C4-2B (cell line): Measurements from ENCODE around the gene SNPH.

Experiments used
- H3K27ac ChIP-seq: fragments of 450-650 bp; 2 replicates; pipeline ENCODE4 v1.5.1; 2017
- CTCF ChIP-seq: fragments of 450-650 bp; conservative IDR thresholded peaks from 2 replicates; pipeline ENCODE4 v1.5.1; 2017; ENCODE audit warnings: mild to moderate bottlenecking
- ZFX ChIP-seq: fragments of 450-650 bp; IDR thresholded peaks from 2 replicates; pipeline ENCODE4 v1.6.1; 2017

The SNPH gene

DNA sequence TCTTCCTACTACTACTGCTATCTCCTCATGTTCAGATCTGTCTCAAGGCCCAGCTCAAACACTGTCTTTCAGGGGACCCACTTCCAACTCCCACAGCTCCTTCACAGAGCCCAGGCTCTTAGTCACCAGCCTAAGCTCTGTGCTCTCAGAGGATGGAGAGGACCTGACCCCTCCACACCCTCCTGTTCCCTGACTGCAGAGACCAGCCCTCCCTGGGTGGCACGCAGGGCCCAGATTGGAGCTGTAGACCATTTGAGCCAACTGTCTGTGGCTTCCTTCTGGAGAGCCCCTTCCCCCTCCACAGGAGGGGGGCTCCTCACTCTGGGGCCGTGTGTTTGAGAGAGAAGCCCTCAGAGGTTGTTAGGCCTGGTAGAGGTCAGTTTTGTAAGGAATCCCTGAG lies 9.8 kb downstream of the SNPH start:
- no peak overlapping the region for H3K27ac ChIP-seq
- TF ChIP-seq CTCF = no peak
- no peak for TF ChIP-seq ZFX

DNA sequence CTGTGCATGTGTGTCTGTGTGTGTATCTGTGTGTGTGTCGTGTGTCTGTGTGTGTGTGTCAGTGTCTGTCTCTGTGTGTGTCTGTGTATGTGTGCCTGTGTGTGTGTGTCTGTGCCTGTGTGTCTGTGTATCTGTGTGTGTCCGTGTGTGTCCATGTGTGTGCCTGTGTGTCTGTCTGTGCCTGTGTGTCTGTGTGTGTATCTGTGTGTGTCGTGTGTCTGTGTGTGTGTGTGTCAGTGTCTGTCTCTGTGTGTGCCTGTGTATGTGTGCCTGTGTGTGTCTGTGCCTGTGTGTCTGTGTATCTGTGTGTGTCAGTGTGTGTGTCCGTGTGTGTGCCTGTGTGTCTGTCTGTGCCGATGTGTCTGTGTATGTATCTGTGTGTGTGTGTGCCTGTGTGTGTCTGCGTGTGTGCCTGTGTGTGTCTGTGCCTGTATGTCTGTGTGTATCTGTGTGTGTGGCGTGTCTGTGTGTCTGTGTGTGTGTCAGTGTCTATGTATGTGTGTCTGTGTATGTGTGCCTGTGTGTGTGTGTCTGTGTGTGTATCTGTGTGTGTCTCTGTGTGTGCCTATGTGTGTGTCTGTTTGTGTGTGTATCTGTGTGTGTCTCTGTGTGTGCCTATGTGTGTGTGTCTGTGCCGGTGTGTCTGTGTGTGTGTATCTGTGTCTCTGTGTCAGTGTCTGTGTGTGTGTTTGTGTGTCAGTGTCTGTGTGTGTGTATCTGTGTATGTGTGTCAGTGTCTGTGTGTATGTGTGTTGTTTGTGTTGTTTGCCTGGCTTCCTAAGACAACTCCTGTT lies 11.6 kb downstream of the SNPH start:
- H3K27ac ChIP-seq = no peak overlapping the region
- TF ChIP-seq ZFX (no peak), CTCF (no peak)

DNA sequence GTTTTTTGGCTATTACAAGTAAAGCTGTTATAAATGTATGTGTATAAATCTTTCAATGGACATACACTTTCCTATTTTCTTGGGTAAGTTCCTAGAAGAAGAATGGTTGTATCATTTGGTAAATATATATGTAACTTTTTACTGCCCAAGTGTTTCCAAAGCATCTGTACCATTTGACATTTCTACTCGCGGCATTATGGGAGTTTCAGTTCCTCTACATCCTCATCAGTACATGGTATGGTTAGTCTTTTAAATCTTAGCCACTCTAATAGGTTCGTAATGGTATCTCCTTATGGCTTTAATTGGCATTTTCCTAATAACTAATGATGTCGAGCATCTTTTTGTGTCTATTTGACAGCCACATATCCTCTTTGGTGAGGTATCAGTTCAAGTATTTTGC lies 12.9 kb downstream of the SNPH start:
- TF ChIP-seq ZFX = no peak
- H3K27ac ChIP-seq = no peak overlapping the region

DNA sequence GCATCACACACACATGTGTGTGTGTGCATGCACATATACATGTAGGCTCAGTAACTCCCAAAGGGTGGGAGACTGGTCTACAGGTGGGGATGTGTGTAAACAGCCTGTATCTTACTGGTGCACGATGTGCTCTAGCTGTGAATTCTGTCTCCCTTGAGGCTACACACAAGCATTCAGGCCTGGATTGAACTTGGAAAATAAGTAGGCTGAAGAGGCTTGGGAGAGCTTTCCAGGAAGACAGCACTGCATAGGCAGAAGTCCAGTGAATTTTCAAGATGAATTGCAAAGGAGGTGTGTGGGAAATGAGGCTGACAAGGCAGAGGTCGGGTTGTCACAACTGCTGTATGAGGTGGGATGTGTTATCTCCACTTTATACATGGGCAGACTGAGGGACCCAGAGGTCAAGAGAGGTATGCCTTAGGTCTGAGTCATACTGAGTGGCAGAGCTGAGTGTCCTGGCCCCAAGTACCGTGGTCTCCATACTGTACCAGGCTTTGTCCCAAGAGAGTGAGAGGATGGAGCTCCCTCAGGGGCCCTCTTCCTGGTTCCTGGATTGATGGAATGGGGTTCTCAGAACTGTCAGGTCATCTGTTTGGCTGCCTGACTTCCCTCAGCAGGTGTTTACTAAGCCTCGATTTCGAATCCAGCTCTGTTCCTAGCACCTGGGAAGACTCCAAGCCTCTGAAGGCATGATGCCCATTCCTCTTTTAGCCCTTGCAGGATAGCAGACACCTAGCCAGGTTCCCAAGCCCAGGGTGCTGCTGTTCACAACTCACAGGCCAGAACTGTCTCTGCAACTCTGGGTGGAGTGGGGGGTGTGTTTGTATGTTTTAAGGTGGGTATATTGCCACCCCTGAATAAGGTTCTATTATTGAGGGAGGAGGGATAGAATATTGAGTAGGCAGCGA lies 14.4 kb downstream of the SNPH start:
- H3K27ac ChIP-seq = peak overlapping the region; percentile 51

GRCh38 chr20:1281279-1282057 lies 15.4 kb downstream of the SNPH start:
- TF ChIP-seq CTCF (no peak), ZFX (no peak)
- H3K27ac ChIP-seq = peak overlapping the region; percentile 51

More for the DNA sequence above, 14.4 kb downstream of the SNPH start:
- TF ChIP-seq CTCF = no peak
- no peak for TF ChIP-seq ZFX

GRCh38 chr20:1282966-1283365 lies 16.9 kb downstream of the SNPH start:
- no peak for TF ChIP-seq CTCF
- TF ChIP-seq ZFX = no peak
- 0 out of 2 replicates have a peak overlapping the region, but pooled peaks have one; percentile 19 for H3K27ac ChIP-seq

DNA sequence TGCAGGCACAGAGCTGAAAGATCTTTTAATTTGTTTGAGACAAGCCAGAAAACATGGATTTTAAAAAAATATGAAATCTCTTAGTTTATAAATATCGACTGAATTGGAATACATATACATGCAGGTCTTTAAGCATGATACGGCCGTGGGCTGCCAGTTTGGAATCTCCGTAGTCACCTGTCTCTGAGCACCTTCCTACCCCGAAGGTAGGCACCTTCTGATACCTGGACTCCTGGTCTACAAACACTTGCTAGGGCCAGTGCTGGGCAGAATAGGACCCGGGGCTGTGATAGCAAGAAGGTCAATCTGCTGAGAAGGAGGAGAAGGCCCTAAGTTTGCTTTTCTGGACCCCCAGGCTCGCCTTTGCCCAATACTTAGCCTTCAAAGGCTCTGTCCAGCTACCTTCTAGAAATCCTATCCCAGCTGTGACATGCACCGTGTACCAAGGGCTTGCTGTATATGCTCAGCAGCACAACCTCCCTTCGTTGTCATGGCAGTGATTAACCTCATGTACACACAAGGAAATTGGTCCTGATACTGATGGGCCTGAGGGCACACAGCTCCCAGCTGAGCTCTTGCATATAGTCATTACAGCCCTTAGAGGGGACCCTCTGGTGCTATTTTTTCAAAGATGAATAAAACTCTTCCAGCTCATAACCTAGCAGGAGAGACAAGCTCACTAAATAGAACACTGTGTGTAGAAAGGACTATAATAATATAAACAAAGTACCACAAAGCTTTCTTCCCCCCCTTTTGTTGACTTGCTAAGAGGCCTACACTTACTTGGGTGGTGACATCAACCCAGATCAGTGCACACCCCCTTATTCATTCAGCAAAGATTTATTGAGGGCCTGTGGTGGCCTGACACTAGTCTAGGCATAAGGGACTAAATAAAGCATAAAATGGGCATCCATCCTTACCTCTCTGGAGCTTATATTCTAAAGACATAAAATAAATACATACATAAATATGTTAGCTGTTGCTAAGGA lies 17.7 kb downstream of the SNPH start:
- no peak overlapping the region for H3K27ac ChIP-seq
- TF ChIP-seq CTCF (no peak), ZFX (no peak)
